ENCODE results near the gene GPD1.
"Not testable (repeated sequence)": the region's sequence is repeated elsewhere in the genome, so short reads cannot be mapped to it uniquely, and the experiment has no call there.

GPD1 gene

GRCh38 chr12:50151047-50151687, 47.4 kb downstream of the GPD1 start:
- TF ChIP-seq CTCF (IDR thresholded peaks at IDR 0.05; ENCODE audit: low read depth, low read length), result no peak
- no peak overlapping the region for H3K4me3 ChIP-seq (ENCODE audit: low read depth, low read length)

GRCh38 chr12:50154947-50155346, 51.1 kb downstream of the GPD1 start:
- H3K4me3 ChIP-seq (ENCODE audit: low read depth, low read length), result not testable (repeated sequence)

GRCh38 chr12:50156641-50157040, 52.8 kb downstream of the GPD1 start:
- no peak overlapping the region for H3K4me3 ChIP-seq (ENCODE audit: low read depth, low read length)
- TF ChIP-seq CTCF (IDR thresholded peaks at IDR 0.05; ENCODE audit: low read depth, low read length), result no peak

GRCh38 chr12:50157259-50157658, 53.5 kb downstream of the GPD1 start:
- no peak overlapping the region for H3K4me3 ChIP-seq (ENCODE audit: low read depth, low read length)
- no peak for TF ChIP-seq CTCF (IDR thresholded peaks at IDR 0.05; ENCODE audit: low read depth, low read length)

GRCh38 chr12:50160643-50161042, 56.8 kb downstream of the GPD1 start:
- no peak overlapping the region for H3K4me3 ChIP-seq (ENCODE audit: low read depth, low read length)
- TF ChIP-seq CTCF (IDR thresholded peaks at IDR 0.05; ENCODE audit: low read depth, low read length), result no peak
